Thoracic aorta (tissue), 2 donors: Measurements from ENCODE around the gene AUTS2. TPM values are rescaled to one million over a fixed set of nuclear protein-coding genes. Genes with fewer than 3 reads are reported as not detected.

Experiments used
- ATAC-seq: fragments of 150-250 bp; one replicate; pipeline ENCODE4 v1.8.0; 2017; ENCODE audit warnings: low read depth; ENCODE audit not compliant: insufficient number of reproducible peaks, low FRiP score
- DNase-seq: peaks from one replicate; pipeline ENCODE4 v3.0.0-alpha.2; 2020; ENCODE audit warnings: low spot score
- H3K27ac ChIP-seq, 2 donors: fragments of 200-600 bp; sonication (generic); 1 replicate in 1 of 2; 2 replicates in 1 of 2; pipeline ENCODE4 v1.5.1; 2016; ENCODE audit warnings: mild to moderate bottlenecking in 2 of 2, moderate library complexity in 2 of 2
- H3K27me3 ChIP-seq: fragments of 200-600 bp; sonication (generic); replicated peaks from 2 replicates; pipeline ENCODE4 v1.6.0; 2016; ENCODE audit warnings: mild to moderate bottlenecking; ENCODE audit not compliant: insufficient read depth
- H3K36me3 ChIP-seq: fragments of 200-600 bp; sonication (generic); one replicate; pipeline ENCODE4 v1.5.1; 2016
- H3K4me1 ChIP-seq, 2 donors: fragments of 200-600 bp; sonication (generic); 1 replicate in 1 of 2; 2 replicates in 1 of 2; pipeline versions ENCODE4 v1.5.1 to v1.6.0; 2016; ENCODE audit warnings: low read depth in 2 of 2, mild to moderate bottlenecking in 1 of 2; ENCODE audit not compliant: control insufficient read depth in 1 of 2
- H3K4me3 ChIP-seq: fragments of 200-600 bp; sonication (generic); 2 replicates; pipeline ENCODE4 v1.5.1; 2016; ENCODE audit warnings: mild to moderate bottlenecking
- H3K9me3 ChIP-seq: fragments of 200-600 bp; sonication (generic); 2 replicates; pipeline ENCODE4 v1.5.1; 2016
- total RNA-seq, 2 donors: library from RNA; depleted of rRNA; stranded (reverse); fragments of >200 nt; gene quantifications; one replicate each; pipeline versions ENCODE4 v1.1.0 to v1.2.3, GENCODE V29; 2016
- TF ChIP-seq, protein P1 (sequence below): fragments of 200-600 bp; sonication (generic); IDR thresholded peaks from one replicate; pipeline ENCODE4 v1.5.1; 2019; ENCODE audit warnings: antibody characterized with exemption

Gene AUTS2
- total RNA-seq, 2 donors from 2014 or later = 49.4 to 101 TPM

DNA sequence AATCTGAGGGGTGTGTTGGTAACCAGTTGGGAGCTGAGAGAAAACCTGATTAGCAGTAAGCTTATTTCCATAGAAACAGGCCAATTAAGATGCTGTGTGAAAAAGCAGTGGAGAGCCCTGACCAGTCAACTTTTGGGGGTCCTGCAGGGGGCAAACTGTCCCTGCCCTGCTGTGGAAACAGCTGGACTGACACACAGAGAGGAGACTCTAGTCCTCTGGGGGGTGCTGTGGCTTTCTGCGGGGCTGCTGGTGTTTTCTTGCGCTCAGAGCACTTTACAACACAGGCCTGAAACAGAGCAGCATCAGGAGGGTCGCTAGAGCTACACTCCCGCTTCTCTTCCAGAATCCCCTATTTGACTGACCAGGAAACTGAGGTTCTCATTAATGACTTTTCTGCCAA is 986.8 kb downstream of the AUTS2 start:
- no peaks in the 10 kb centered on the region for H3K4me1 ChIP-seq
- TF ChIP-seq, protein P1, sequence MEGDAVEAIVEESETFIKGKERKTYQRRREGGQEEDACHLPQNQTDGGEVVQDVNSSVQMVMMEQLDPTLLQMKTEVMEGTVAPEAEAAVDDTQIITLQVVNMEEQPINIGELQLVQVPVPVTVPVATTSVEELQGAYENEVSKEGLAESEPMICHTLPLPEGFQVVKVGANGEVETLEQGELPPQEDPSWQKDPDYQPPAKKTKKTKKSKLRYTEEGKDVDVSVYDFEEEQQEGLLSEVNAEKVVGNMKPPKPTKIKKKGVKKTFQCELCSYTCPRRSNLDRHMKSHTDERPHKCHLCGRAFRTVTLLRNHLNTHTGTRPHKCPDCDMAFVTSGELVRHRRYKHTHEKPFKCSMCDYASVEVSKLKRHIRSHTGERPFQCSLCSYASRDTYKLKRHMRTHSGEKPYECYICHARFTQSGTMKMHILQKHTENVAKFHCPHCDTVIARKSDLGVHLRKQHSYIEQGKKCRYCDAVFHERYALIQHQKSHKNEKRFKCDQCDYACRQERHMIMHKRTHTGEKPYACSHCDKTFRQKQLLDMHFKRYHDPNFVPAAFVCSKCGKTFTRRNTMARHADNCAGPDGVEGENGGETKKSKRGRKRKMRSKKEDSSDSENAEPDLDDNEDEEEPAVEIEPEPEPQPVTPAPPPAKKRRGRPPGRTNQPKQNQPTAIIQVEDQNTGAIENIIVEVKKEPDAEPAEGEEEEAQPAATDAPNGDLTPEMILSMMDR = no peak
- ATAC-seq = no peak
- DNase-seq = no peak
- no peaks in the 10 kb centered on the region for H3K9me3 ChIP-seq
- no peak overlapping the region for H3K4me3 ChIP-seq
- no peaks in the 10 kb centered on the region for H3K27me3 ChIP-seq
- no peak overlapping the region for H3K27ac ChIP-seq
- no peaks in the 10 kb centered on the region for H3K36me3 ChIP-seq

DNA sequence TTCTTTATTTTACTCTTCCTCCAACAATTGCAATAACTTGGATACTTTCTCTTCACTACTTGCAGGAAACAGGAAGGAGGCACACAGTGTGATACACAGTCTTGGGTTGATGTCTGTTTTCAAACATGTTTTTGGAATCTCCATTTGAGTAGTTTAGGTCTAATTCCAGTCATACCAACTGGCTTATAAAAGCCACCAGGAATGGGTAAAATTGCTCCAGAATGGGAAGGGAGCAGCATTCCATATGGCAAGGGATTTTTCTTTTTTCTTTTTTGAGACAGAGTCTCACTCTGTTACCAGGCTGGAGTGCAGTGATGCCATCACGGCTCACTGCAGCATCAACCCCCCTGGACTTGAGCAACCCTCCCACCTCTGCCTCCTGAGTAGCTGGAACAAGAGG is 988.5 kb downstream of the AUTS2 start:
- DNase-seq (no peak), ATAC-seq (no peak)
- Histone ChIP-seq H3K4me3 (no peak overlapping the region), H3K36me3 (no peaks in the 10 kb centered on the region), H3K4me1 (no peaks in the 10 kb centered on the region), H3K27ac (no peak overlapping the region), H3K9me3 (no peaks in the 10 kb centered on the region), H3K27me3 (no peaks in the 10 kb centered on the region)
- TF ChIP-seq, protein P1 = no peak

DNA sequence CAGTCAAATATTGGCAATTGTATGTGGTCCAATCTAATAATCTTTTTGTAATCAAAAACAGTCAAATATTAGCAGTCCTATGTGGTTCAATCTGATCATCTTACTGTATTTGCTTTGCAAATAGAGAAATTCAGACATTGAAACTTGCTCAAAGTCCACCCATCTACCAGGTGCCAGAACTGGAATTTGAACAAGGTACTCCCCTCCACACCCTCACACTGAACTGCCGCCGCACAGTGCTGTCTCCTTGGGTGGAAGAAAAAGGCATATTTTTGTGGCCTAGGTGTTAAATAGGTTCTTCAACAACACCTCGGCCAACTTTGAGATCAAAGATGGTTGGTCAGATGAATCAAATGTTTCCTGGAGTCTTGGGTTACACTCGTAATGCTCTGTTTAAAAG is 989.5 kb downstream of the AUTS2 start:
- Histone ChIP-seq H3K27me3 (no peaks in the 10 kb centered on the region), H3K4me3 (no peak overlapping the region), H3K9me3 (no peaks in the 10 kb centered on the region), H3K36me3 (no peaks in the 10 kb centered on the region), H3K27ac (no peak overlapping the region), H3K4me1 (no peaks in the 10 kb centered on the region)
- ATAC-seq (no peak), DNase-seq (no peak)
- TF ChIP-seq, protein P1 = no peak

DNA sequence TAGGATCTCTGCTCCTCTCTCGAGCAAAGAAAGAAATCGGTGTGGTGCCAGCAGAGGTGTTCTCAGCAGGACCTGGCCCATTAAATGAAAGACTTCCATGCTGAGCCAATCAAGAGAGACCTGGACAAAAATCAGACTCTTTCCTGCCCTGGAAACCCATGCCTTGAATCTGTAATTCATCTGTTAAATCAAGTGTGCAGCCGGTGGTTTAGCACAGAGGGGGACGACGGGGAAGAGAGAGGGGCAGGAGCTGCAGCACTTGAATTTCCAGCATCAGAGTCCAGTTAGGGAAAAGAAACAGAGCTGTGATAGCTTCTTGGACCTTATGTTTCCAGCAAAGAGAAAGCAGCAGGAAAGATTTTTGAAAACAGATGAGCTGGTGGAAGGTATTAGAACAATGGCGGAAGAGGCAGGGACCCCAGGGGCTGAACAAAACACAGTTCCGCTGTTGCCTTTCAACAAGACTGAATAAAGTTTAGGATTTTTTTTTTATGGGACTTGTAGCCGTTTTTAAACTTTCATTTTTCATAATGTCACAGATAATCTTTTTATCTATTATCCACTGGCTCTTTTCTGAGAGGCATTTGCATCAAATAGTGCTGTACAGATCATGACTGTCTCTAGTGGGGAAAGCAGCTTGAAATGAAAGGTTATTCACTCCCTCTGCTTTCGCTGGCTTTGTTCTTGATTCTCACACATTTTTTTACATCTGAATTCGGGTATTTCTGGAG is 990.1 kb downstream of the AUTS2 start:
- TF ChIP-seq, protein P1 = no peak
- no peaks in the 10 kb centered on the region for H3K9me3 ChIP-seq
- no peak overlapping the region for H3K27ac ChIP-seq
- DNase-seq (no peak), ATAC-seq (no peak)
- H3K4me1 ChIP-seq = no peaks in the 10 kb centered on the region
- H3K27me3 ChIP-seq = no peaks in the 10 kb centered on the region
- H3K4me3 ChIP-seq = no peak overlapping the region
- no peaks in the 10 kb centered on the region for H3K36me3 ChIP-seq

DNA sequence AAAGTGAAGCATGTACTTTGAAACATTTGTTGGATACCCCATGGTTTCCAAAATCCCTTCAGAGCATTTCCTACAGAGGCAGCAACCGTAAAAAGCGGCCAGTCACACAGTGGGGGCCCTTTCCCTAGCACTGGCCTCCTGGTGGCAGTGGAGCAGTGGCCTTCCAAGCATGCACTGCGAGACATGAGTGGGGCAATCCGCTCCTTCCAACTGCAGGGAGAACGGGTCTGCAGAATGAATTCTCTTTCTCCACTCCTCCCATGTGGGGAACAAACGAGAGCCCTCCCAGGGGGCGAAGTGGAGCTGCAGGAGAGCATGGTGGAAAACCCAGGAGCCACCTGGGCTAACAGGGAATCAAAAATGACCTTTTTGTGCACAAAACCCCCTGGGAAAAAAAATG is 990.7 kb downstream of the AUTS2 start:
- Histone ChIP-seq H3K9me3 (no peaks in the 10 kb centered on the region), H3K36me3 (no peaks in the 10 kb centered on the region), H3K27ac (no peak overlapping the region), H3K27me3 (no peaks in the 10 kb centered on the region), H3K4me1 (no peaks in the 10 kb centered on the region), H3K4me3 (no peak overlapping the region)
- TF ChIP-seq, protein P1 = no peak
- ATAC-seq (no peak), DNase-seq (no peak)
